ENCODE measurements around the gene FTO. TPM values are rescaled to one million over a fixed set of nuclear protein-coding genes. Genes with fewer than 3 reads are reported as not detected.

FTO gene
- total RNA-seq, 1 donor from 2014 or later: 106 TPM

DNA sequence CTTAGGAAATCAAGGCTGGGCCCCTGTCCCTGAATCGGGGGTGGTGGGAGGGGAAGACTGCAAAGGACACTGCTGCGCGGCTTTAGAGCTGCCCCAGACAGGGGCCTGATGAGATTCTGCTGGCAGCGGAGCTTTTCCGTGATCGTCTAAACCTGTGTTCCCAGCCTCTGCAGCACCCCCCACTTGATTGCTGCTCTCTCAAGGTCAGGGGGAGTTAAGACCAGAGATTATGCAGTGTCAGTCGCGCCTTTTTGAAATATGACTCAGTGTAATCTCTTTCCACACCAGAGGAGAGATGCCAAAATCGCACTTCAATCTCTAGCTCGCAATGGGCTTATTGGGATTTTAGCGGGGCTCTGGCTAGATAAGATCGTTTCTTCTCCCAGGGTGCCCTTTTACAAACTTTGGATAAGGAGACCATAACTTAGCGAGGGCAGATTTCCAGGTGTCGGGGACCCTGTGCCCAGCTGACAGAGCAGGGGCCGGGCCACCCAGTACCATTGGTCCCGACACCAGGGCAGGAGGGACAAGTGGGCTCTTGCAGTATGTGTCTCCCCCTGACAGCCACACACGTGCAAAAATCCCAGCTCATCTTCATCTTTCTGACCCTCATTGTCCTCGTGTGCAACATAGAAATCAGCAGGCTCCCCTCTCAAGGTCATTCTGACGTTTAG, 495.7 kb downstream of the FTO start:
- H3K4me1 Mint-ChIP-seq (ENCODE audit: low read depth, unreplicated experiment): no peaks in the 10 kb centered on the region
- H3K9me3 Mint-ChIP-seq (ENCODE audit: unreplicated experiment): no peaks in the 10 kb centered on the region
- DNase-seq: no peak
- H3K4me3 Mint-ChIP-seq (ENCODE audit: unreplicated experiment): no peak overlapping the region
- no peak overlapping the region for H3K27ac Mint-ChIP-seq (ENCODE audit: unreplicated experiment)
- H3K36me3 Mint-ChIP-seq (ENCODE audit: unreplicated experiment): no peaks in the 10 kb centered on the region
- H3K27me3 Mint-ChIP-seq (ENCODE audit: unreplicated experiment): no peaks in the 10 kb centered on the region
- TF ChIP-seq, protein P1, sequence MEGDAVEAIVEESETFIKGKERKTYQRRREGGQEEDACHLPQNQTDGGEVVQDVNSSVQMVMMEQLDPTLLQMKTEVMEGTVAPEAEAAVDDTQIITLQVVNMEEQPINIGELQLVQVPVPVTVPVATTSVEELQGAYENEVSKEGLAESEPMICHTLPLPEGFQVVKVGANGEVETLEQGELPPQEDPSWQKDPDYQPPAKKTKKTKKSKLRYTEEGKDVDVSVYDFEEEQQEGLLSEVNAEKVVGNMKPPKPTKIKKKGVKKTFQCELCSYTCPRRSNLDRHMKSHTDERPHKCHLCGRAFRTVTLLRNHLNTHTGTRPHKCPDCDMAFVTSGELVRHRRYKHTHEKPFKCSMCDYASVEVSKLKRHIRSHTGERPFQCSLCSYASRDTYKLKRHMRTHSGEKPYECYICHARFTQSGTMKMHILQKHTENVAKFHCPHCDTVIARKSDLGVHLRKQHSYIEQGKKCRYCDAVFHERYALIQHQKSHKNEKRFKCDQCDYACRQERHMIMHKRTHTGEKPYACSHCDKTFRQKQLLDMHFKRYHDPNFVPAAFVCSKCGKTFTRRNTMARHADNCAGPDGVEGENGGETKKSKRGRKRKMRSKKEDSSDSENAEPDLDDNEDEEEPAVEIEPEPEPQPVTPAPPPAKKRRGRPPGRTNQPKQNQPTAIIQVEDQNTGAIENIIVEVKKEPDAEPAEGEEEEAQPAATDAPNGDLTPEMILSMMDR (IDR thresholded peaks at IDR 0.05; ENCODE audit: partially characterized antibody, unreplicated experiment): no peak

DNA sequence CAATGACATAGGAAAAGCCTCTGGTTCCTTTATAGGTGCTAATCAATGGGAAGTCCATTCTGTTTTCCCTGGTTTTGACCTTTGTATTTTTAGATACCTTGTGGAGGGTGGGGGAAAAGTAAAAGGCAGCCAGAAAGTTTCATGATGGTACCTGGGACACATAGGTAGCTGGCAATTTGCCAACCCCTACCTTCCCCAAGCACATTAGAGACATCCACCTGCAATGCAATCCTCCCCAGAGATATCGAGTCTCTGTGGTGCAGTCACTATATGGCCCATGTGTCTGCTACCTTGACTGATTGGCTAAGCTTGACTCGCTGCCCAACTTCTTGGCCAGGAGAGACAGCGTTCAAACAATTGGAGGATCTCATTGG, 496.2 kb downstream of the FTO start:
- Mint-ChIP-seq H3K4me1 (ENCODE audit: low read depth, unreplicated experiment) (no peaks in the 10 kb centered on the region), H3K27me3 (ENCODE audit: unreplicated experiment) (no peaks in the 10 kb centered on the region), H3K36me3 (ENCODE audit: unreplicated experiment) (no peaks in the 10 kb centered on the region), H3K9me3 (ENCODE audit: unreplicated experiment) (no peaks in the 10 kb centered on the region), H3K27ac (ENCODE audit: unreplicated experiment) (no peak overlapping the region), H3K4me3 (ENCODE audit: unreplicated experiment) (no peak overlapping the region)
- TF ChIP-seq, protein P1 (IDR thresholded peaks at IDR 0.05; ENCODE audit: partially characterized antibody, unreplicated experiment): no peak
- no peak for DNase-seq

DNA sequence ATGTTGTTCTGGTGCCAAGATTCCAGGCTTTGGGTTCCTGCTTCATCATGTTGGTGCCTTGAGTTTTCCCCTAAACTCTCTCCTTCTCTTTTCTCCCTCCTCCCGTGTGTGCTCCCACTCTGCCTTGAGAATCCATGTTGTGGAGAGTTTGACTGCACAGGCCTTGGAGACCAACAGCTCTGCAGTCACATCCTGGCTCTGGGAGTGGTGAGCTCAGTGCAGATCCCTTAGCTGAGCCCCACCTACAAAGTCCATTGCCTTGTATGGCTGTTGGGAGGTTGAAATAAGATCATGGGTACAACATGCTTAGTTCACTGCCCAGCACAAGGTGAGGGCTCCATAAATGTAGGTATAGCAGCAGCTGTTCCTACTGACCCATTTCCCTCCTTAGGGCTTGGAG, 496.8 kb downstream of the FTO start:
- Mint-ChIP-seq H3K9me3 (ENCODE audit: unreplicated experiment) (no peaks in the 10 kb centered on the region), H3K4me3 (ENCODE audit: unreplicated experiment) (no peak overlapping the region), H3K4me1 (ENCODE audit: low read depth, unreplicated experiment) (no peaks in the 10 kb centered on the region), H3K27ac (ENCODE audit: unreplicated experiment) (no peak overlapping the region), H3K27me3 (ENCODE audit: unreplicated experiment) (no peaks in the 10 kb centered on the region), H3K36me3 (ENCODE audit: unreplicated experiment) (no peaks in the 10 kb centered on the region)
- TF ChIP-seq, protein P1 (IDR thresholded peaks at IDR 0.05; ENCODE audit: partially characterized antibody, unreplicated experiment): no peak
- no peak for DNase-seq

DNA sequence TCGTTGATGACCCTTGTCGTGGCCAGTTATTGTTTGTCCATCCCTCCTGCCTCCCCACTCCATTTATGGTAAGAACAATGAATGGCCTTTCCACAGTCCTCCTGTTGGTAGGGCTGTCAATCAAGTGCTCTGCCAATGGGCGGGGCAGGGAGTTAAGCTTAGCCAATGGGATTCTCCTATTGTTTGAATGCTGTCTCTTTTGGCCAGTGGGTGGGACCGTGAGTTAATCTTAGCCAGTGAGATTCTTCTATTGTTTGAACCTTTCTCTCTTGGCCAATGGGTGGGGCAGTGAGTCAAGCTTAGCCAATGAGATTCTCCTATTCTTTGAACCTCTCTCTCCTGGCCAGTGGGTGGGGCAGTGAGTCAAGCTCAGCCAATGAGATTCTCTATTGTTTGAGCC, 497.2 kb downstream of the FTO start:
- Mint-ChIP-seq H3K9me3 (ENCODE audit: unreplicated experiment) (no peaks in the 10 kb centered on the region), H3K27ac (ENCODE audit: unreplicated experiment) (no peak overlapping the region), H3K4me3 (ENCODE audit: unreplicated experiment) (no peak overlapping the region), H3K27me3 (ENCODE audit: unreplicated experiment) (no peaks in the 10 kb centered on the region), H3K36me3 (ENCODE audit: unreplicated experiment) (no peaks in the 10 kb centered on the region), H3K4me1 (ENCODE audit: low read depth, unreplicated experiment) (no peaks in the 10 kb centered on the region)
- DNase-seq: no peak
- TF ChIP-seq, protein P1 (IDR thresholded peaks at IDR 0.05; ENCODE audit: partially characterized antibody, unreplicated experiment): no peak

Other genes starting within 250 kb of the FTO start
- gene AKTIP, start 200.9 kb upstream of the FTO start, total RNA-seq (ENCODE audit: unreplicated experiment): 30.0 TPM
- 18.0 TPM for gene RPGRIP1L, start 297 bp upstream of the FTO start, total RNA-seq (ENCODE audit: unreplicated experiment)